ENCODE measurements around the gene PRKCA. TPM values are rescaled to one million over a fixed set of nuclear protein-coding genes. Genes with fewer than 3 reads are reported as not detected.

The PRKCA gene
- total RNA-seq, 2 donors from 2014 or later = 8.3 to 26.5 TPM

DNA sequence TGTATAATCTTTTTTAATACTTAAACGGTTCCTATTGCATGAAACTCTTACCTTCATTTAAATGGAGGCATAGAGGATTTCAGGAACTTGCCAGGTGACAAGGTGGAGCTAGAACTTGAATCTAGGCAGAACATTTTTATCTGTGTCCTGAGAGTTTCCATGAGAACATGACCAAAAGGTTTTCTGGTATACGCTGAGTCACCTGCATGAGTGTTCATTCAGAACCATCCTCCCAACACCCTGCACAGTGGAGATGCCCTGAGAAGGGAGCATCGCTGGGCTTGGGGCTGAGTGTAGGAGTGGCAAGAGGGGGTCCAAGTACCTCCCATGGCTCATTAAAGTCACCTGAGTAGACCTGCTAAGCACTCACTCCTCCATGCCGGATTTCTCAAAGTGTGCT, 362.8 kb downstream of the PRKCA start:
- Histone ChIP-seq H3K36me3 (no peaks in the 10 kb centered on the region), H3K4me3 (no peak overlapping the region), H3K27me3 (replicated peaks; ENCODE audit: insufficient read depth) (no peaks in the 10 kb centered on the region), H3K27ac (no peak overlapping the region), H3K4me1 (replicated peaks) (peaks cover 6% of the 10 kb centered on the region), H3K9me3 (no peaks in the 10 kb centered on the region)
- DNase-seq (ENCODE audit: low spot score) = no peak
- intact Hi-C loops (cut with DNase I) = no loop called here
- TF ChIP-seq, protein P1, sequence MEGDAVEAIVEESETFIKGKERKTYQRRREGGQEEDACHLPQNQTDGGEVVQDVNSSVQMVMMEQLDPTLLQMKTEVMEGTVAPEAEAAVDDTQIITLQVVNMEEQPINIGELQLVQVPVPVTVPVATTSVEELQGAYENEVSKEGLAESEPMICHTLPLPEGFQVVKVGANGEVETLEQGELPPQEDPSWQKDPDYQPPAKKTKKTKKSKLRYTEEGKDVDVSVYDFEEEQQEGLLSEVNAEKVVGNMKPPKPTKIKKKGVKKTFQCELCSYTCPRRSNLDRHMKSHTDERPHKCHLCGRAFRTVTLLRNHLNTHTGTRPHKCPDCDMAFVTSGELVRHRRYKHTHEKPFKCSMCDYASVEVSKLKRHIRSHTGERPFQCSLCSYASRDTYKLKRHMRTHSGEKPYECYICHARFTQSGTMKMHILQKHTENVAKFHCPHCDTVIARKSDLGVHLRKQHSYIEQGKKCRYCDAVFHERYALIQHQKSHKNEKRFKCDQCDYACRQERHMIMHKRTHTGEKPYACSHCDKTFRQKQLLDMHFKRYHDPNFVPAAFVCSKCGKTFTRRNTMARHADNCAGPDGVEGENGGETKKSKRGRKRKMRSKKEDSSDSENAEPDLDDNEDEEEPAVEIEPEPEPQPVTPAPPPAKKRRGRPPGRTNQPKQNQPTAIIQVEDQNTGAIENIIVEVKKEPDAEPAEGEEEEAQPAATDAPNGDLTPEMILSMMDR (IDR thresholded peaks at IDR 0.05) = no peak
- TF ChIP-seq POLR2A (IDR thresholded peaks at IDR 0.05) (no peak), POLR2AphosphoS5 (IDR thresholded peaks at IDR 0.05) (no peak)
- 86% methylated on average over 4 of the region's 4 CpGs for WGBS

DNA sequence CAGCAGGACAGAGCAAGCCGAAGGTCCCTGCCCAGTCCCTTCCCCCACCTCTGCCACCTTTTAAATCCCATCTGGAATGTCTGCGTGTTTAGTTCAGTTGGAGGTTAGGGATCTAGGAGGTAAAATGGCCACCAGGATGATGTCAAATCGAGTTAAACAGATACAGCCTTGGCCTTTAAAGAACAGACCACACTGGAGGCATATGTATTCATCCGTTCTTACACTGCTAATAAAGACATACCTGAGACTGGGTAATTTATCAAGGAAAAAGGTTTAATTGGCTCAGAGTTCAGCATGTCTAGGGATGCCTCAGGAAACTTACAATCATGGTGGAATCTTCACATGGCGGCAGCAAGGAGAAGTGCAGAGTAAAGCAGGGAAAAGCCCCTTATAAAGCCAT, 364.7 kb downstream of the PRKCA start:
- TF ChIP-seq POLR2A (IDR thresholded peaks at IDR 0.05) (no peak), POLR2AphosphoS5 (IDR thresholded peaks at IDR 0.05) (no peak)
- TF ChIP-seq, protein P1 (IDR thresholded peaks at IDR 0.05) = no peak
- Histone ChIP-seq H3K9me3 (no peaks in the 10 kb centered on the region), H3K27me3 (replicated peaks; ENCODE audit: insufficient read depth) (no peaks in the 10 kb centered on the region), H3K4me1 (replicated peaks) (peaks cover under 1% of the 10 kb centered on the region), H3K36me3 (no peaks in the 10 kb centered on the region), H3K4me3 (no peak overlapping the region), H3K27ac (no peak overlapping the region)
- intact Hi-C loops (cut with DNase I) = no loop called here
- WGBS = 85% methylated on average over 5 of the region's 5 CpGs
- DNase-seq (ENCODE audit: low spot score) = no peak

GRCh38 chr17:66667491-66668030, 365.1 kb downstream of the PRKCA start:
- Histone ChIP-seq H3K9me3 (no peaks in the 10 kb centered on the region), H3K36me3 (no peaks in the 10 kb centered on the region), H3K4me1 (replicated peaks) (no peaks in the 10 kb centered on the region), H3K27me3 (replicated peaks; ENCODE audit: insufficient read depth) (no peaks in the 10 kb centered on the region), H3K4me3 (no peak overlapping the region), H3K27ac (no peak overlapping the region)
- DNase-seq (ENCODE audit: low spot score) = no peak
- TF ChIP-seq POLR2A (IDR thresholded peaks at IDR 0.05) (no peak), POLR2AphosphoS5 (IDR thresholded peaks at IDR 0.05) (no peak)
- TF ChIP-seq, protein P1 (IDR thresholded peaks at IDR 0.05) = no peak
- intact Hi-C loops (cut with DNase I) = no loop called here
- 89% methylated on average over 4 of the region's 4 CpGs for WGBS

- WGBS = 79% methylated on average over 3 of the region's 3 CpGs
- Histone ChIP-seq H3K27ac (no peak overlapping the region), H3K36me3 (no peaks in the 10 kb centered on the region), H3K4me1 (replicated peaks) (no peaks in the 10 kb centered on the region), H3K27me3 (replicated peaks; ENCODE audit: insufficient read depth) (no peaks in the 10 kb centered on the region), H3K4me3 (no peak overlapping the region), H3K9me3 (no peaks in the 10 kb centered on the region)
- no peak for DNase-seq (ENCODE audit: low spot score)
- no peak for TF ChIP-seq POLR2A (IDR thresholded peaks at IDR 0.05)
- TF ChIP-seq POLR2AphosphoS5 (IDR thresholded peaks at IDR 0.05) = no peak
- TF ChIP-seq, protein P1 (IDR thresholded peaks at IDR 0.05) = no peak
- intact Hi-C loops (cut with DNase I) = loop anchor here (5.0 to 10.0 kb wide), 4 partner anchors 48 to 1105 kb away; partner anchors contain the start of gene AXIN2
These were observed 367.8 kb downstream of the PRKCA start for GRCh38 chr17:66670206-66670605.

DNA sequence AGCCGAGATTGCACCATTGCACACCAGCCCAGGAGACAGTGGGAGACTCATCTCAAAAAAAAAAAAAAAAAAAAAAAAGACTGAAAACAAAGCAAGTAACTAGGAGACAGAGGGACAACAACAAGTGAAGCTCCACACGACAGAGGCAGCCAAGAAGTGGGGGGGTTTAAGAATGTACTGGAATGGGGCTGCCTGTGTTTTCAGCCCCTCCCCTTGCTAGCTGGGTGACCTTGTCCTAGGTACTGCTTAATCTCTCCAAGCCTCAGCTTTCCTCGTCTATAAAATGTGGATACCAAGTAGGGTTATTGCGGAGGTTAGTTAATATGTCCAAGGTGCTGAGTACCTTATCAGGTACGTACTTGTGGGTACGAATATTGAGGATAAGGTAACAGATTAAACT, 368.7 kb downstream of the PRKCA start:
- intact Hi-C loops (cut with DNase I) = loop anchor here (5.0 to 10.0 kb wide), 4 partner anchors 49 to 1106 kb away; partner anchors contain the start of gene AXIN2
- DNase-seq (ENCODE audit: low spot score) = no peak
- TF ChIP-seq POLR2AphosphoS5 (IDR thresholded peaks at IDR 0.05) (no peak), POLR2A (IDR thresholded peaks at IDR 0.05) (no peak)
- TF ChIP-seq, protein P1 (IDR thresholded peaks at IDR 0.05) = no peak
- no peaks in the 10 kb centered on the region for H3K36me3 ChIP-seq
- no peak overlapping the region for H3K27ac ChIP-seq
- no peak overlapping the region for H3K4me3 ChIP-seq
- H3K27me3 ChIP-seq (replicated peaks; ENCODE audit: insufficient read depth) = no peaks in the 10 kb centered on the region
- no peaks in the 10 kb centered on the region for H3K4me1 ChIP-seq (replicated peaks)
- no peaks in the 10 kb centered on the region for H3K9me3 ChIP-seq
- 86% methylated on average over 6 of the region's 6 CpGs for WGBS

Measured in prostate gland (tissue), 2 donors.